ENCODE data around the gene CST6.

DNA sequence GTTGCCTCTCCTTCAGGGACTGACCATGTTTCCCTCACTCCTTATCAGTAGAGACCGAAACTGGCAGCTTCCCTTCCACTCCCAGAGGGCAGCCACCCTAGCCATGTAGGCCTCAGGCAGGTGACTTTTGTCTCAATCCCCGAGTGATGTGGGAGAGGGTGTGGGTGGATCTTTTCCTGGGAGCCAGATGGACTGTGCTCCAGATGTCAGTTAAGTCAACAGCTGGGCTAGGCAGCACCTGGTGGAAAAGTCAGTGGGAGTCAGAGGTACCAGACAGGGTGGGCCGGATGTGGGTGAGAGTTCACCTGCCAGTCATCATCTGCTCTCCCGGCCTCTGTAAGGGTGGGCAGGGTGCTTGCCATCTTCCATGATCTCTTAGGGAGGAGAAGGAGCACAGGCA is 7.6 kb upstream of the CST6 start:
- TF ChIP-seq, protein P1, sequence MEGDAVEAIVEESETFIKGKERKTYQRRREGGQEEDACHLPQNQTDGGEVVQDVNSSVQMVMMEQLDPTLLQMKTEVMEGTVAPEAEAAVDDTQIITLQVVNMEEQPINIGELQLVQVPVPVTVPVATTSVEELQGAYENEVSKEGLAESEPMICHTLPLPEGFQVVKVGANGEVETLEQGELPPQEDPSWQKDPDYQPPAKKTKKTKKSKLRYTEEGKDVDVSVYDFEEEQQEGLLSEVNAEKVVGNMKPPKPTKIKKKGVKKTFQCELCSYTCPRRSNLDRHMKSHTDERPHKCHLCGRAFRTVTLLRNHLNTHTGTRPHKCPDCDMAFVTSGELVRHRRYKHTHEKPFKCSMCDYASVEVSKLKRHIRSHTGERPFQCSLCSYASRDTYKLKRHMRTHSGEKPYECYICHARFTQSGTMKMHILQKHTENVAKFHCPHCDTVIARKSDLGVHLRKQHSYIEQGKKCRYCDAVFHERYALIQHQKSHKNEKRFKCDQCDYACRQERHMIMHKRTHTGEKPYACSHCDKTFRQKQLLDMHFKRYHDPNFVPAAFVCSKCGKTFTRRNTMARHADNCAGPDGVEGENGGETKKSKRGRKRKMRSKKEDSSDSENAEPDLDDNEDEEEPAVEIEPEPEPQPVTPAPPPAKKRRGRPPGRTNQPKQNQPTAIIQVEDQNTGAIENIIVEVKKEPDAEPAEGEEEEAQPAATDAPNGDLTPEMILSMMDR (conservative IDR thresholded peaks at IDR 0.05; ENCODE audit: low read length) = no peak
- TF ChIP-seq EZH2phosphoT487 (IDR thresholded peaks at IDR 0.05; ENCODE audit: borderline replicate concordance) = no peak
